GM21723 (cell line): ENCODE data around the gene GULP1.
"Not testable (repeated sequence)": the region's sequence is repeated elsewhere in the genome, so short reads cannot be mapped to it uniquely, and the experiment has no call there.

Experiments used
- ATAC-seq: cut with Tn5 transposase; IDR thresholded peaks from one replicate; pipeline ENCODE4 v1.9.1; 2021; ENCODE audit warnings: mild to moderate bottlenecking, moderate library complexity; ENCODE audit not compliant: unreplicated experiment

Gene GULP1

DNA sequence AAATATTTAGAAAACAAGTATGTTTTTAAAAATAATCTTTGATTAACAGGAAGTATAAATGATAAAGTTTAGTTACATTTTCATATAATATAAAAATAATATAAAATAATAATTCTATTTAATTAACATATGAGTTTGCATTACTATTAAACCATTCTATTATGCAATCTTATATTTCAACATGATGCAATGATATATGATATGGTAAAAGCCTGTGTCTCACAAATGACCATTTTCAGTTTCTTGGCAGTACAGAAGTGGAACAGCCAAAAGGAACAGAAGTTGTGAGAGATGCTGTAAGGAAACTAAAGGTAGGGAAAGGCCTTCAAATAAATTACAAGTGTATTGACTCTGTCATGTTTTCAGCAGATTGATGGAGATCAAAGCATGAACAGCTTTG is 230.8 kb downstream of the GULP1 start:
- ATAC-seq: no peak

DNA sequence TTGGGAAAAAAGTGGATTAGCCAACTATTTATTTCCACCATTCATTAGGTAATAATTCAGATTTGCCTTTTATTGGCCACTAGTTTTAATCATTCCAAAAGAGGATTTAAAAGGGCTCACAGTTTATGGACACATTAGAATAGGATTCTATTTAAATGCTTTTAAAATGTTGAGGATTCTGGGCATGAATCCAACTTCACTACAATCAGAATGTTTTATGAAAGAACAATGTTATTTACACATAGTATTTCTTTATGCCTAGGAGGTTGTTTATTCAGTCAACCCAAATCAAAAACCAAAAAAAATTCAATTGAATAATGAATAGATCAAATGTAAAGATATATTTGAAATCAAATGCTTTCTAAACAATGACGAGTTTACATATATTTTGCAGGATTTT is 232.2 kb downstream of the GULP1 start:
- ATAC-seq: no peak

DNA sequence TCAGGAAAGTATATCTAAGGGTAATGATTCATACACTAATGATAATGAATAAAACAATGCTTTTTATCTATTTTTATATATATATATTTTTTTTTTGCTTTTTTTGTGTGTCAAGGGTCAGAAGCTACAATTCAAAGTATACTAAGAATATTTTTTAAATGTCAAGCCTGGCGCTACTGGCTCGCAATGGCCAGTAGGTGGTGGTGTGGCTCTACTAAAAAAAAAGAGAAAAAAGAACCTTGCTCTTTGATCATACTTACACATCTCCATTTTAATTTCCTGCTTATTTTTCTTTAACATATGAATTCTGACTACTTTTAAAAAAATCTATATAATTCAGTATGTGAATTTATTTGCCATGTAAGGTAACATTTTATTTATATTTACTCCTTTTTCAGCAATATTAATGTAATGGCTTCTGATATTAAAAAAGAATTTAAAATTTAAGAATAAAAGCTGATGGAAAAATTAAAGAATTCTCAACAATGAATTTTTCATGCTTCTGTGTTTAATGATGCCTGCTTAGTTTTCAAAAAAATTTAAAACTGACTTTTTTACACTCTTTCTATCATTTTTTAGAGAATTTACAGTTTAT is 232.9 kb downstream of the GULP1 start:
- ATAC-seq: peak; percentile 69

DNA sequence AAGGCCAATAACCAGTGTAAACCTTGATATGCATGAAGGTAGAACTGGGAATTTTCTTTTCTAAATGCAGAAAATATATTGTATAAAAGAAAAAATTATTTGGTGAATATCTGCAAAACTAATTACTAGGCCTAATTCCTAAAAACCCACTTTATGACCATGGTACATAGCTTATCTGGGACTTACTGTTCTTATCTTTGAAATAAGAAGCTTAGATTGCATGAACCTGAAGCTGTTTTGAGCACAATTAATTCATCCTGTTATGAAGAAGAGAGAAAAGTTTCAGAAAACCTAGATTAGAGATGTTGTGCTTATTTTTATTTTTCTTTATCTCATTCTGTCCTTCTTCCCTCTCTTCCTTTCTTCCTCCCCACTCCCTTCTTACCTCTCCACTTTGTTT is 235.0 kb downstream of the GULP1 start:
- no peak for ATAC-seq

DNA sequence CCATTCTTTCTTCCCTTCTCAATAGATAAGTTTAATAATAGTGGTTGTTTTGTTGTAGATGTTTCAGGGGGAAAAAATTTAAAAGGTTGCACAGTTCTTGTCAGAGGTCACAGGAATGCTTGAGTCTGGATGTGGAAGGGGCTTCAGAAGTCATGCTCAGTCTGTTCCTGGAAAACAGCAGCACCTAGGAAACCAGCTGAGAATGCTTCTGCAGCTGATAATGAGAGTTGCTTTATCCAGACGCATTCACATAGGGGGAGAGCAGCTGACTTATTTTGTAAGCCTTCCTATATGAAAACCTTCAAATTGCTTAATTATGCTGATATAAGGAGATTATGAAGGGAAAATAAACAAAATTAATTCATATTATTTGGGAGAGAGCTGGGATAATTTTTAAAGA is 235.5 kb downstream of the GULP1 start:
- ATAC-seq: no peak

DNA sequence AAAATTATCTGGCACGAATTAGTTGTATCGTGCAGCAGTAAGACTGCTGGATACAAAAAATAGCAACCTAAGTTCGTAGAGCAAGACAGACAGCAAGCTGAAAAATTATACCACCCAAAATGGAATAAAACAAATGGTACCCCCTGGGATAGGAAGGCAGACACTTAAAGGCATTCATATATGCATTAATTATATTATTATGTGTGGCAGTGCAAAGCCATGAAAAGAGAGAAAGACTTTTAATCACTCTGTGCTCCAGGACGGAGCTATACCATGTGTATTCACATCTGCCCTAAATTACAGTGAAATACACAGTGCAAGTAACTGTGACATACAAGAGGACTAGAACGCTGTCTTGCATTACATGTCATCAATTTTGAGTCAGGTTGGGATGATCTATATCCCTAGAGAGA is 235.9 kb downstream of the GULP1 start:
- ATAC-seq: no peak

DNA sequence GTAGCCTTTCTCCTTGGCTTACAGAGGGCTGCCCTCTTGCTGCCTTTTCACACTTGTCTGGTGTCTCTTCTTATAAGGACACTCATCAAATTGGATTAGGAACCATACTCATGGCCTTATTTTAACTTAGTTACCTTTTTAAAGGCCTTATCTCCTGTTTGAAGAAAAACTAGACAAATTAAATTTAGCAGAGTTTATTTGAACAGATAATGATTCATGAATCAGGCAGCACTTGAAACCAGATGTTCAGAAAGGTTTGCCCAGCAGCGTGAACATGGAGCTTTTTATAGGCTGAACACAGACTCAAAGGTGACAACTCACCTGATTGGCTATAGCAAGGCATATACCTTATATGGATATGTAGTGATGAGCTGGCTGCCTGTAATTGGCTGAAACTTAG is 238.0 kb downstream of the GULP1 start:
- no peak for ATAC-seq

DNA sequence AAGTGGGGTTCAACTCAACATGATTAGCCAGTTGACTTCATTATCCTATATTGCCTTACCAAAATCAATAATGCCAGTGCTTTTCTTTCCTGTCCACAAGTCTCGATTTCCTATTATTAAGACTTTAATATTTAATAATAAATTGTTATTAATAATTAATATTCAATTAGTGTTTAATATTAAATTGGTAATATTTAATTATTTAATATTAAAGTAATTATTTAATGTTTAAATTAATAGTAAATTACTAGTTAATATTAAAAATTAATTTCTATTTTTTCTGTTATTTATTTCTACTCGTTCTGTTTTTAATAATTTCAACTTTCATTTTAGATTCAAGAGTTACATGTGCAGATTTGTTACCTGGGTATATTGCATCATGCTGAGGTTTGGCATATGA is 243.2 kb downstream of the GULP1 start:
- no peak for ATAC-seq

DNA sequence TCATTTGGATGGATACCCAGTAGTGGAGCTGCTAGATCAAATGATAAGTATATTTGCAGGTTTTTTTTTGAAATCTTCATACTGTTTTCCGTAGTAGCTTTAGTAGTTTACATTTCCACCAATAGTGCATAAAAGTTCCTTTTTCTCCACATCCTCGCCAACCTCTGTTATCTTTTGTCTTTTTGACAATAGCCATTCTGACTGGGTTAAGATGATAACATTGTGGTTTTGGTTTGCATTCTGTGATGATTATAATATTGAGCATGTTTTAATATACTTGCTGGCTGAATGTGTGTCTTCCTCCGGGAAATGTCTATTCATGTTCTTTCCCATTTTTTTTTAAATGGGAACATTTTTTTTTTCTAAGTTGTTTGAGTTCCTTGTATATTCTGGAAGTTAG is 260.0 kb downstream of the GULP1 start:
- no peak for ATAC-seq

DNA sequence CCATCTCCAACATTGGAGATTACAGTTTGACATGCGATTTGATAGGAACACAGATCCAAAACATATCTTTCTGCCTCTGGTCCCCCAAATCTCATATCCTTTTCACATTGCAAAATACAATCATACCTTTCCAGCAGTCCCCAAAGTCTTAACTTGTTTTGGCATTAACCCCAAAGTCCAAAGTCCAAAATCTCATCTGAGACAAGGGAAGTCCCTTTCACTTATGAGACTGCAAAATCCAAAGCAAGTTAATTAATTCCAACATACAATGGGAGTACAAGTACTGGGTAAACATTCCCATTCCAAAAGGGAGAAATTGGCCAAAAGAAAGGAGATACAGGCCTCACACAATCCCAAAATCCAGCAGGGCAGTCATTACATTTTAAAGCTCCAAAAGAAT is 265.4 kb downstream of the GULP1 start:
- no peak for ATAC-seq

DNA sequence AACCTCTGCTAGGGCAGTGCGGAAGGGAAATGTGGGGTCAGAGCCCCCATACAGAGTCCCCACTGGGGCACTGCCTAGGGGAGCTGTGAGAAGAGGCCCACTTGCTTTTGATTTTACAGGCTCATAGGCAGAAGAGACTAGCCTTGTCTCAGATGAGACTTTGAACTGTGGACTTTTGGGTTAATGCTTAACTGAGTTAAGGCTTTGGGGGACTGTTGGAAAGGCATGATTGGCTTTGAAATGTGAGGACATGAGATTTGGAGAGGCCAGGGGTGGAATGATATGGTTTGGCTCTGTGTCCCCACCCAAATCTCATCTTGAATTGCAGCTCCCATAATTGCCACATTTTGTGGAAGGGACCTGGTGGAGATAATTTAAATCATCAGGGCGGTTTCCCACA is 267.8 kb downstream of the GULP1 start:
- ATAC-seq: not testable (repeated sequence)

DNA sequence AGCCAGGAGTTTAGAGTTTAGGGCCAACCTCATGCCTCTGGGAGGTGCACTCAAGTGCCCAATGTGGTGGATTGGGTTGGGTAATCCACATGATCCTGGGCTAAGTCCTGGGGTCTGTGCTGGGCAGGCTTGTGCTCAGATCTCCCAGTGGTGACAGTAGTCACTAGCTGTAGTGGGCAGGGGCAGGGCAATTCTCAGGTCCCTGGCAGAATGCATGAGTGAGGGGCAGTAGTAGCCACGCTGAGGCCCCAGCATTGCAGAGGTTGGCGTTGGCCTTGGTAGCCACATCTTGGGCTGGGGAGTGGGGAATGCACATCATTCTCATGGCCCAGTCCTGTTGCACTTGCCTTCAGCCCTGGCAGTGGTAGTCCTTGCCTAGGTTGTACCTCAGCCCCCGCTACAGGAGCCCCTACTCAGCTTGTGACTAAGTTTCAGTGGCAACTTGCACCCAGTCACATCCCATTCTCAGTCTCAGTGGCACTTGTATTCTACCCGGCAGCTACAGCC is 269.9 kb downstream of the GULP1 start:
- no peak for ATAC-seq

DNA sequence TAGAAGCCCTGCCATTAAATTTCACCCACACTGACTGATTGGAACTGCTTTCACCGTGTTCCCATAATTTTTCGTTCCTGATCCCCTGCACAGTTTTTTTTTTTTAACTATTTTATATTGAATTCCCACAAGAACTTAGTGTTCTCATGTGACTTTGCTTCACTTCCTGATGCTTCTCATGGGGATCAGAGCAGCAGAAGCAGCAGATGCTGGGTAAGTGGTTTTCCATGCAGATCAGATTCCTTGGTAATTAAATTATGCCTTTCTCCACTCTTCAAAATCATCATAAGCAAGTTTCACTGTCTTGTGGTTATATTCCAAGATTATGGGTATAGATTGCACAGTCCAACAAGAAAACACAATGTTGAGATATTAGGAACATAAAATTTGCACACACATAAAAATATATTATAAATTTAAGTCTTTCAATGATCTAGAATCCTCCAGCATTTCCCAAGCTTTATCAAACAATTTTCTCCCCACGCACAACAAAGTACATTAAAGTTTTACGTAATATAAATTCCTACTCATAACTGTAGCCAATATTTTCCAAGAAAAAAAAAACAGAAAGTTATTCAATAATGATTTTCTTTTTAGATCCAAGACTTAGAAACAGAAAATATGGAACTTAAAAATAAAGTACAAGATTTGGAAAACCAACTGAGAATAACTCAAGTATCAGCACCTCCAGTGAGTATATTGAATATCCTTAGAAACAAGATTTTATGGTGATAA is 277.9 kb downstream of the GULP1 start:
- ATAC-seq: no peak

DNA sequence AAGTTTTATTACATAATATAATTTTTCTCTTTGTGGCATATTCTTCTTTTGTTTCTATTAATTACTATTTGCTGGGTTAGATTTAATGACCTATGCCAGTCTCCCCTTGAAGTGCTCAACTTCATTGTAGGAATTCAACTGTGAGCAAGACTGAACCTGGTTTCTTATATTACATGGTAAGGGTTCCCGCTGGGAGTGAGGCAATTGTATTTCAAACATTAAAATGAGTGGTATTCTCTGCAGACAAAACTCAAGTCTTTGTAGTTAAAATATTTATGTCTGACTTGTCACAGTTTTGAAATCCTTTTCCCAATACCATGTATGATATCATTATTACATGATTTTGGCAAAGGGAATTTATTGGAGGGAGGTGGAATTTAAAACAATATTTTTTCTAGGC is 278.7 kb downstream of the GULP1 start:
- ATAC-seq: no peak

DNA sequence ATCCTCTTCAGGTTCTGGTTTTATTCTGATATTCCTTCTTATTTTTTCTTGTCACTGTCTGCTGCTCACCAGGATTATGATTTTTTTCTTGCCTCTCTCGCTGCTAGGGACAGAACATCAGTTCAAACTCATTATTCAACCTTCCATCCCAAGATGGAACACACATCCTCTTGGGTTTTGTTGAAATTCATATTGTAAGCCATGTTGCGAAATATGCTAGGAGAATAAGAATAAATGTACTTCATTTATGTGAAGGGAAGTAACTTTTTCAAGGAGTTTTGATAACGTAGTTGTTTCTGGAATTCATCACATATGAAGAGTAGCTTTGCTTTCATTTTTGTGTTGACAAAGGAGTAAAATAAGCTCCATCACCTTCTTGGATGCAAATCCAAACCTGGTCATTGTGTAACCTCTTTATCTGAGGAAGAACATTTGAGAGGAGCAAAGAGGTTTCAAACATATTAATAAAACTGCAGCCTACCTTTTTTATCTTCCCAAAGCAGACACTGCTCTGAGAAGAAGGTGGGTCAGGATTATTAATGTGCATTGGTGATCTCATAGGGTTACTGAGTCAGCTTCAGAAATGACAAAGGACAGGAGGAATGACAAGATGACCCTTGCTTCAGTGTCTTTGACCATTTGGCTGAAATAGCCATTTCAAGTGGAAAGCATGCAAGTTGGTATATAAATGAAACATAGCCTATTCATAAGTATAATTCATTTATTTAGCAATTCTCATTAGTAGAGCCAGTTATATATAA is 280.0 kb downstream of the GULP1 start:
- ATAC-seq: no peak

DNA sequence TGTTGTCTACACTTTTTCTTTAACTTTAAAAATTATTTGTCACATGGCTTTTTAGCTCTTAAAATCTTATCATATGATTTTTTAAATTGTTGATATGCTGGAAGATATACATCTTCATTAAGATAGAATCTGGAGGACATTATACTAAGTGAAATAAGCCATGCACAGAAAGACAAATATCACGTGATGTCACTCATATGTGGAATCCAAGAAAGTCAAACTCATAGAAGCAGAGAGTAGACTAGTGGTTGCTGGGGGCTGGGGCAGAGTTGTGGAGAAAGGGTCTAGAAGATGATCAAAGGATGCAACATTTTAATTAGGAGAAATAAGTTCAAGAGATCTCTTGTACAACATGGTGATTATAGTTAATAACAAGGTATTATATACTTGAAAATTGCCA is 280.9 kb downstream of the GULP1 start:
- ATAC-seq: no peak

DNA sequence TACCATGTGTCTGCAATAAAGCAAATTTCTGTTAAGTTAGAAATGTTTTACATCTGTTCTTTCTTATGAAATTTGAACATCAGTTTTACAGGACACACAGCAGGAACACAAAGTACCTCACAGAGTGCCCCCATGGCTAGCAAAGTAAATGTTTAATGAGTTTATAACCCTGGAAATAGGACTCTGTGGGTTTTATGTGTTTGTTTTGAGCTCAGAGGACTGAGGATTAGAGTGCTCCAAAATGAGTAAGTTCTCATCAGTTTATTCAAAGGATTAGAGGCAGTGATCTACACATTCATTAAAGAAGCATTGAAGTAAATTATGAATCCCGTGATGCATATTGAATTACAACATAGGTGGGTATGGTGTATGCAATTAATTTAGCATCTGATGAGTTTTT is 281.8 kb downstream of the GULP1 start:
- ATAC-seq: no peak

DNA sequence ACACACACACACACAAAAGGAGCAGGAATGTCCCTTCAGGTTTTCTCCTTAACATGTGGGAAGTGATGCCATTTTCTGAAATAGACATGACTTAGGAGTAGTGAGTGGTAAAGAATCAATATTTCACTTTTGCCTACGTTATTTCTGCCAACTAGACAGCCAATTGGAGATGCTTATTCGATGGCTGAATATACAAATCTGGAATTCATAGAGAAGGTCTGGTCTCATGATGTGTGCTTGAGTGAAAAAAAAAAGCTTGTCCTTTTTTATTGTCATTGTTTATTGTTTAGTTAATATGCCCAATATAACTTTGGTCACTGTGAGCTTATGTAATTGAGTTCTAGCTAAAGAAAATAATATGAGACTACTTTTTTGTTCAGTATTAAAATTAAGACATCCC is 284.3 kb downstream of the GULP1 start:
- no peak for ATAC-seq

DNA sequence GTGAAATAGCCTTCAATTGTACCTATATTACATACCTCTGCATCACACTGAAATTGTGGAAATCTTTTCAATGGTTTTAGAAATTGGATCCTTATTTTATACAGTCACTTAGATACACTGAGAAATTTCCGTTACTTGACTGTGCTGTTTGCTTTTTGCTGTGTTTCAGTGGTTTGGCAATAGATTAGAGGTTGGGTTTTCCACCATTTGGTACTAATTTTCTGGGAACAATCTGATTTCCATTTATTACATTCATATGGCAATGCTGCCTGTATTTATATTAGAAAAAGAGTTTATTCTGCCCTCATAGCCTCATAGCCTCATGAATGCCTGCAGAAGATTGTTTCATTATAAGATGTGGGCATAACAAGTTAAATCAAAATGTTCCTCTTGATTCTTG is 285.0 kb downstream of the GULP1 start:
- no peak for ATAC-seq

DNA sequence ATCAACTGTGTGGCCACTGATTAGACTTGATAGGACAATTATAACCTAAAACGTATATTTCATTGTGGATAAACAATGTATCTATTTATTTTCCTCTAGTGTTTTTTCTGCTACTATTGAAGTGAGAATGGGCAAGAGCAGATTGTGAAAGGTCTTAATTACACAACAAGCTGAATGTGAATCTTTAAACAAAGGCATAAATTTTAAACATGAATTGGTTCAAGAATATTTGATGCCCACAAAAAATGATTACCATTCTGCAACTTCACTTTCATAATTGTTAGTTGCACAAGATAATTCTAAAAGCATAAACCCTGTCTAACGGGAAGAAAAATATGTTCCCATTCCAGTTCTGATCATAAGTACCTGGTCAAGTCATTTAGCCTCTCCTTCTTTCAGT is 285.6 kb downstream of the GULP1 start:
- ATAC-seq: no peak

DNA sequence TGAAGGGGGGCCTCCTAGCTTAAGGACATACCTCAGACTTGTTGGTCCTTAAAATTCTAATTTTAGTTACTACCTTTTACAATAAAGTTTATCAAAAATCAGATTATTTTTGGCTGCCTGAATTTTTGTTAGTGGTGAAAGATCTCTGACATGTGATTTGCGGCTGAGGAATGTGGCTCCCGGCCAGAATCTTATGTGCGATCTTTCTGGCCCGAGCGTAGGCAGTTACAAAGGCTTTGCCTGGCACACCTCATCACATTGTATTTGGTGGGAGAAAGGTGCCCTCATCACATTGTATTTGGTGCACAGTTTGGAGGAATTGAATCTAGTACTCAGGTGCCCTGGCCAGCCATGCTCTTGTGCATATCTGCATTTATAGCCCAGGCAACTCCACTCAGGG is 289.1 kb downstream of the GULP1 start:
- ATAC-seq: no peak

DNA sequence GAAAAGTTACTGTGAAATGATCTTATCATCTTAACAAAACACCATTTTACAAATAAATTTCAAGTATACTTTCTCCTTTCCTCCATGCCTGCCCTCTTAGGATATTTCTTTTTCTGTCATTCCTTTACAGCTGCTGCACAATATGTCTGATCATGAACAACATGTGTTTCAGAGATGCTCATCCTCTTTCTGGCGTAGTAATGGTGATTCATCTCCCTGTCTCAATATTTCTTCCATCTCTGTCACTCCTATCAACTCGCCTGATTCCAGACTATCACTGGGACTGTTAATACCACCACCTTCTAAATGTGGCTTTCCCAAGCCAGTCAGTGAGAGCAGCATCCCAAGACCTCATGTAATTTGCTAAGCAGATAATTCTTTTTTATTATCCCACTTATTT is 290.5 kb downstream of the GULP1 start:
- ATAC-seq: no peak
